Fibroblast of pulmonary artery (primary cell): Measurements from ENCODE around the gene LPP.
"Not testable (repeated sequence)": the region's sequence is repeated elsewhere in the genome, so short reads cannot be mapped to it uniquely, and the experiment has no call there.

Experiments used
- DNase-seq: peaks from one replicate; pipeline ENCODE4 v3.0.0-alpha.2; 2010; ENCODE audit warnings: low read depth
- H3K4me3 ChIP-seq: replicated peaks from 2 replicates; pipeline ENCODE4 v1.5.1; 2011; ENCODE audit warnings: low read depth, mild to moderate bottlenecking, control low read depth, low read length, moderate library complexity
- CTCF ChIP-seq: IDR thresholded peaks from 2 replicates; pipeline ENCODE4 v1.5.1; 2011; ENCODE audit warnings: mild to moderate bottlenecking, control low read depth, low read length, inconsistent platforms; ENCODE audit errors: missing control alignments

The LPP gene

DNA sequence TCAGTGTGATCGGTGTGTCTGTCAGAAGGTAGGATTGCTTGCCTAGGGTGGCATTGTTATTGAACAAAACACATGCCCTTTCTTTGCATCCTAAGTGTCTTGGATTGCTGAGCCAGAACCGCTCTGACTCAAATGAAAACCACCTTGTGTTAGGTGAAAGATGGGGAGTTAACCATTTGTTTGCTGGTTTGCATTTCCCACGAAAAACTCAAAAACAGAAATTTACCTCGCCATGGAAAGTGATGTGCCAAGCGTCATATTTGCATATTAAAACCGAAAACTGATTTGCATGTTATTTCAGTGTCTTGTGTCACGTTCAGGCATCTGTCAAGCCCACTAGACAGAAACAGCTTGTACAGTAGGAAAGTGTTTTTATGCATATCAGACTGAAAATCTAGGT, 543.2 kb downstream of the LPP start:
- no peak for DNase-seq
- TF ChIP-seq CTCF: no peak
- no peak overlapping the region for H3K4me3 ChIP-seq

- no peak for TF ChIP-seq CTCF
- no peak for DNase-seq
- no peak overlapping the region for H3K4me3 ChIP-seq
These were observed 544.5 kb downstream of the LPP start for GRCh38 chr3:188698436-188698835.

GRCh38 chr3:188700501-188700900, 546.5 kb downstream of the LPP start:
- DNase-seq: no peak
- H3K4me3 ChIP-seq: no peak overlapping the region
- TF ChIP-seq CTCF: no peak

DNA sequence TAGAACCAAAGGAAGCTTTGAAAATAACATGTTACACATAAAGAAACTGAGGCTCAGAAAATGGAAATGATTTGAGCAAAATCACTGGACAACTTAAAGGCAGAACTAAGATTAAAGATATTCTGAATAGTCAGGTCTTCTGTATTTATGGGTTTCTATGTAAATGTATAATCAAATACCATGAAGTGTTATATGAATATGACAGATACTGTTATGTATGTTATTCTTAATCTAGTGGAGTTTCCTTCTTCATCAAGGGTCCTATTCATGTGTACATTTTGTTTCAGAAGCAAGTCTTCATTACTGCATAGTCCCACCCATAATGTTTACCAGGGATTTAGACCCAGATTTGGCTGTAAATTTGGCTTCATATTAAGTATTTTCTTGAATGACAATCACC, 547.0 kb downstream of the LPP start:
- H3K4me3 ChIP-seq: no peak overlapping the region
- TF ChIP-seq CTCF: no peak
- DNase-seq: no peak

DNA sequence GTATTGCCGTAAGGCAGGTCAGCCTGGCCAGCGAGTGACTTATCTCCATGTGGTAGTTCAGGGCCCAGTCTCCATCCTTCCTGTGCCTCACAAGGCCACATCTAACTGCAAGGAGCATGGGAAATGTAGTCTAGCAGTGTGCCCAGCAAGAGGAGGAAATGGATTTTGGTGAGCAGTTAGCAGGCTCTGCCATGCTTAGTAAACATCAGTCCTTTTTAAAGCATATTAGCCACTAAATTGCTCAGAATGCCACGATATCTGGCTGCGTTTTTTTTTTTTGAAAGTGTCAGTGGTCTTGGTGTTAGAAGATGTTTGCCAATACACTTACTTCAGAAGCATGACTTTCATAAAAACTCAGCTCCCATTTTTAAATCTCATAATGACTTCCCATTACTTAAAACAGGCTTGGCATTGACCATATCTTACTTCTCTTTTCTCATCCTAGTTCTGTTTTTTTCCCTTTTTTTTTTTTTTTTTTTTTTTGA, 547.6 kb downstream of the LPP start:
- no peak overlapping the region for H3K4me3 ChIP-seq
- TF ChIP-seq CTCF: no peak
- DNase-seq: no peak

DNA sequence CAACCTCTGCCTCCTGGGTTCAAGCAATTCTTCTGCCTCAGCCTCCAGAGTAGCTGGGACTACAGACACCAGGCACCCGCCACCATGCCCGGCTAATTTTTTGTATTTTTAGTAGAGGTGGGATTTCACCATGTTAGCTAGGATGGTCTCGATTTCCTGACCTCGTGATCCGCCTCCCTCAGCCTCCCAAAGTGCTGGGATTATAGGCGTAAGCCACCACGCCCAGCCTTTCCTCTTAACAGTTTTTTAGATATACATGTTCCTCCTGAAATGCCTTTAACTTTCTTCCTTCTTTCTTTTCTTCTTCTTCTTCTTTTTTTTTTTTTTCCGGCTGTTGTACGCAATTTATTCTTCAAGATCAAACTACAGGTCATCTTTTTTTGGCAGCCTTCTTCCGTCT, 548.1 kb downstream of the LPP start:
- DNase-seq, H3K4me3 ChIP-seq: not testable (repeated sequence)

GRCh38 chr3:188706176-188706575, 552.2 kb downstream of the LPP start:
- DNase-seq: no peak
- TF ChIP-seq CTCF: no peak
- H3K4me3 ChIP-seq: no peak overlapping the region

- TF ChIP-seq CTCF: no peak
- DNase-seq: peak; percentile 18
- no peak overlapping the region for H3K4me3 ChIP-seq
These were observed 552.6 kb downstream of the LPP start for GRCh38 chr3:188706599-188706998.
